ENCODE results near the gene ADGRG6.

ADGRG6 gene

DNA sequence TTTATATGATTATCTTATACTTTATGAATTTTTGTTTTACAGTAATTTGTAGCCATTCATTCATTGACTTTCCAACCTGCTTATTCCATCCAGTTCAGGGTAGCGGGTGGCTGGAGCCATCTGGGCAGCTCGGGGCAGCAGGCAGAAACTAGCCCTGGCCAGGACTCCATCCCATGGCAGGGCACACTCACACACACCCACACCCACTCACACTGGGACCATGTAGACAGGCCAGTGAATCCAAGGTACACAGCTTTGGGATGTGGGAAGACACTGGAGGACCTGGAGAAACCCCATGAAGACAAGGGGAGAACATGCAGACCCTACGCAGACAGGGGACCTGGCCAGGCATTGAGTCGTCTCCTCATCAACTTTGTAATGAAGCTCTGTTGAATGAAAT lies 84.8 kb downstream of the ADGRG6 start:
- no peak for DNase-seq (ENCODE audit: low read depth)
- no peak overlapping the region for H3K4me3 ChIP-seq (ENCODE audit: low read depth, low read length)
- TF ChIP-seq, protein P1, sequence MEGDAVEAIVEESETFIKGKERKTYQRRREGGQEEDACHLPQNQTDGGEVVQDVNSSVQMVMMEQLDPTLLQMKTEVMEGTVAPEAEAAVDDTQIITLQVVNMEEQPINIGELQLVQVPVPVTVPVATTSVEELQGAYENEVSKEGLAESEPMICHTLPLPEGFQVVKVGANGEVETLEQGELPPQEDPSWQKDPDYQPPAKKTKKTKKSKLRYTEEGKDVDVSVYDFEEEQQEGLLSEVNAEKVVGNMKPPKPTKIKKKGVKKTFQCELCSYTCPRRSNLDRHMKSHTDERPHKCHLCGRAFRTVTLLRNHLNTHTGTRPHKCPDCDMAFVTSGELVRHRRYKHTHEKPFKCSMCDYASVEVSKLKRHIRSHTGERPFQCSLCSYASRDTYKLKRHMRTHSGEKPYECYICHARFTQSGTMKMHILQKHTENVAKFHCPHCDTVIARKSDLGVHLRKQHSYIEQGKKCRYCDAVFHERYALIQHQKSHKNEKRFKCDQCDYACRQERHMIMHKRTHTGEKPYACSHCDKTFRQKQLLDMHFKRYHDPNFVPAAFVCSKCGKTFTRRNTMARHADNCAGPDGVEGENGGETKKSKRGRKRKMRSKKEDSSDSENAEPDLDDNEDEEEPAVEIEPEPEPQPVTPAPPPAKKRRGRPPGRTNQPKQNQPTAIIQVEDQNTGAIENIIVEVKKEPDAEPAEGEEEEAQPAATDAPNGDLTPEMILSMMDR (conservative IDR thresholded peaks at IDR 0.05; ENCODE audit: low read depth, low read length) = no peak

- TF ChIP-seq, protein P1 (conservative IDR thresholded peaks at IDR 0.05; ENCODE audit: low read depth, low read length) = peak; percentile 66
- H3K4me3 ChIP-seq (ENCODE audit: low read depth, low read length) = no peak overlapping the region
- DNase-seq (ENCODE audit: low read depth) = peak; percentile 81
These were observed 86.4 kb downstream of the ADGRG6 start for GRCh38 chr6:142387997-142388815.

GRCh38 chr6:142395266-142395665 lies 93.5 kb downstream of the ADGRG6 start:
- no peak overlapping the region for H3K4me3 ChIP-seq (ENCODE audit: low read depth, low read length)
- TF ChIP-seq, protein P1 (conservative IDR thresholded peaks at IDR 0.05; ENCODE audit: low read depth, low read length) = no peak
- no peak for DNase-seq (ENCODE audit: low read depth)

DNA sequence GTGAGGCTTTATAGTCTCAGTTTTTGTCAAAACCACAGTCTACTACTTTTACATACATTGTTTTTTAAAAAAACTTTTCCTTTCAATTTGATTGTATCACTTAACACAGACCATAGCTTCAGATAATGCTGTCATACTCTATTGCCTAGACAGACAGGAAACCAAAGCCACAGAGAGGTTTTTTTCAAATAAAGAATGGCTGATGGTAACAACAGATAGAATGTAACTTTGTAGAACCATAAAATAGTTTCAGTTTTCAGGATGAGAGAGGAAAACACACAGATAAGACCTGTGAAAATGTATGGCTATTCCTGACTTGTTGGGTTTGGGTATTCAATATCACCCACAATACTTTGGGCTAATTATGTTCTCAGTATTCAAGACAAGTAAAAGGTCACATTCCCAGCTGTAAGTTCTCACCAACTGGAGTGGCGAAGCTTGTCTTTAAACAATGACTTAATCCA lies 94.0 kb downstream of the ADGRG6 start:
- H3K4me3 ChIP-seq (ENCODE audit: low read depth, low read length) = no peak overlapping the region
- TF ChIP-seq, protein P1 (conservative IDR thresholded peaks at IDR 0.05; ENCODE audit: low read depth, low read length) = no peak
- DNase-seq (ENCODE audit: low read depth) = peak; percentile 58

- DNase-seq (ENCODE audit: low read depth) = no peak
- TF ChIP-seq, protein P1 (conservative IDR thresholded peaks at IDR 0.05; ENCODE audit: low read depth, low read length) = no peak
- no peak overlapping the region for H3K4me3 ChIP-seq (ENCODE audit: low read depth, low read length)
These were observed 96.5 kb downstream of the ADGRG6 start for GRCh38 chr6:142398353-142398752.

DNA sequence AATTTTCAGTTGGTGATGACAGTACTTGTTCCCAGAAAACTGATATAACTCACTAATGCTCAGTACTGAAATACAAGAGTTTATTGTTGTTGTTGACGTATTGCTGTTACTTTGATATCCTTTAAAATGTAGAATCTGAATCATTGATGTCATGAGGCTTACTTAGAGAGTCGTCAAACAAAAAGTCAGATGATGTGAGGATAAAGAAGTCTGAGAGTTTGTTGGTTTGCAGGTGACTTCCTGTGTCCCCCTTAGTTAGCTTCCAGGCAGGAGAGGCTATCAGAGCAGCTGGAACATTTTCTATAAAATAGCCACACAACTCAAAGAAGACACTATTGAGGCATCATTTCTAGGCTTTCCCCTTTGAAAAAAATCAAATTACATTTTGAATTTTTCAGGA lies 97.9 kb downstream of the ADGRG6 start:
- no peak overlapping the region for H3K4me3 ChIP-seq (ENCODE audit: low read depth, low read length)
- TF ChIP-seq, protein P1 (conservative IDR thresholded peaks at IDR 0.05; ENCODE audit: low read depth, low read length) = no peak
- no peak for DNase-seq (ENCODE audit: low read depth)

DNA sequence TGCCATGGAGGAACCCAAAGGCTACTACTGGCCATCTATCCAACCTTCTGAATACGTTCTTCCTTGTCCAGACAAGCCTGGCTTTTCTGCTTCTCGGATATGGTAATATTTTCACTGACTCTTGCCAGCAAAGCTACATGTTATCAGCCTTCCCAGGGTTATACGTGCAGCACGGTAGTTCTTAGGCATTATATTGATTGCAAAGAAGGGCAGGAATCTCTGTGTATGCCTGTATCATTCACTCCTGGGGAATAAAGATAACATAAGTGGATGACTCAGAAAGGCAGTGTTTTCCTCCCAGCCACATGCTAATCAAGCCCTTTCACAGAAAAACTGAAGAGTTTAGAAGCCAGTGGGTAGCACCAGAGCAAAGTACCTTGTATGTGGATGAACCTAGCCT lies 98.7 kb downstream of the ADGRG6 start:
- H3K4me3 ChIP-seq (ENCODE audit: low read depth, low read length) = no peak overlapping the region
- DNase-seq (ENCODE audit: low read depth) = peak; percentile 67
- TF ChIP-seq, protein P1 (conservative IDR thresholded peaks at IDR 0.05; ENCODE audit: low read depth, low read length) = no peak

Data from choroid plexus epithelial cell (primary cell).